GM12878 (cell line): ENCODE measurements around the gene PADI2. TPM values are rescaled to one million over a fixed set of nuclear protein-coding genes. Genes with fewer than 3 reads are reported as not detected.

Experiments used
- ATAC-seq: fragments of 200-7000 bp; cut with Tn5 transposase; 3 replicates; pipeline ENCODE4 v1.9.1; 2020; ENCODE audit warnings: mild to moderate bottlenecking, moderate library complexity
- BruUV-seq: library from RNA; stranded (reverse); fragments of 400-500 nt; replicated peaks from 2 replicates; lab custom pipeline; 2021; lab: Mats Ljungman, UMichigan
- CTCF ChIA-PET: fragments of 300-600 bp; sonication (Branson Sonifier 250); formaldehyde crosslinking; extraction: SDS; loops from one replicate; lab custom pipeline; 2021; ENCODE audit warnings: inconsistent platforms; lab: Yijun Ruan, JAX
- POLR2A ChIA-PET: fragments of 350-600 bp; formaldehyde crosslinking; extraction: SDS; loops from one replicate; lab custom pipeline; 2021; ENCODE audit warnings: inconsistent platforms; lab: Charles Lee
- RAD21 ChIA-PET: fragments of 300-600 bp; sonication (Branson Sonifier 250); formaldehyde crosslinking; loops from one replicate; lab custom pipeline; 2023; ENCODE audit warnings: antibody characterized with exemption; ENCODE audit not compliant: unreplicated experiment; lab: Charles Lee
- SMC1A ChIA-PET: fragments of 300-600 bp; sonication (Branson Sonifier 250); formaldehyde crosslinking; loops from one replicate; lab custom pipeline; 2023; ENCODE audit not compliant: unreplicated experiment, uncharacterized antibody; lab: Charles Lee
- DNase-seq: peaks from one replicate; pipeline ENCODE4 v3.0.0-alpha.2; 2011; ENCODE audit warnings: low read depth, low spot score
- FAIRE-seq: peaks from 3 replicates; lab custom pipeline; 2011; peaks lifted over from hg19 to GRCh38; lab: Jason Lieb, UNC
- H2AFZ ChIP-seq: 2 replicates; pipeline ENCODE4 v1.6.0; 2011; ENCODE audit warnings: low read depth, low read length, control low read depth; ENCODE audit not compliant: control insufficient read depth
- H3K27ac ChIP-seq: 2 replicates; pipeline ENCODE4 v1.5.1; 2011; ENCODE audit warnings: control low read depth; ENCODE audit not compliant: control insufficient read depth, insufficient read depth
- H3K27me3 ChIP-seq, 2 experiments: replicated peaks in 1 of 2; 2 replicates each; pipeline versions ENCODE4 v1.6.0 to v1.6.1; 2011; ENCODE audit warnings: low read length in 1 of 2; ENCODE audit not compliant: control insufficient read depth in 2 of 2, insufficient read depth in 2 of 2
- H3K36me3 ChIP-seq, 2 experiments: 2 replicates each; pipeline ENCODE4 v1.5.1; 2011; ENCODE audit warnings: low read length in 1 of 2; ENCODE audit not compliant: control insufficient read depth in 2 of 2, insufficient read depth in 2 of 2
- H3K4me1 ChIP-seq: 2 replicates; pipeline ENCODE4 v1.6.1; 2011; ENCODE audit warnings: mild to moderate bottlenecking, low read length, moderate library complexity, mixed read lengths; ENCODE audit not compliant: control insufficient read depth, insufficient read depth
- H3K4me2 ChIP-seq: 2 replicates; pipeline ENCODE4 v1.6.0; 2011; ENCODE audit warnings: control low read depth; ENCODE audit not compliant: control insufficient read depth, insufficient read depth
- H3K4me3 ChIP-seq: fragments of 200-600 bp; sonication (generic); 2 replicates; pipeline ENCODE4 v1.5.1; 2016
- H3K79me2 ChIP-seq: 2 replicates; pipeline ENCODE4 v1.6.0; 2011; ENCODE audit warnings: low read length; ENCODE audit not compliant: control insufficient read depth, insufficient read depth
- H3K9ac ChIP-seq: 2 replicates; pipeline ENCODE4 v1.8.0; 2011; ENCODE audit warnings: low read length, control low read depth, mixed read lengths; ENCODE audit not compliant: control insufficient read depth, insufficient read depth
- H3K9me3 ChIP-seq: replicated peaks from 3 replicates; pipeline ENCODE4 v1.5.1; 2011; ENCODE audit warnings: mild to moderate bottlenecking, low read length; ENCODE audit not compliant: control insufficient read depth, insufficient read depth
- H4K20me1 ChIP-seq: 2 replicates; pipeline ENCODE4 v1.6.0; 2011; ENCODE audit not compliant: control insufficient read depth, insufficient read depth
- CBX5 ChIP-seq: sonication (generic); IDR thresholded peaks from 2 replicates; pipeline ENCODE4 v1.6.1; 2016; ENCODE audit warnings: low read depth, moderate library complexity, mild to moderate bottlenecking, inconsistent platforms
- EZH2 ChIP-seq: IDR thresholded peaks from 2 replicates; pipeline ENCODE4 v1.6.1; 2012; ENCODE audit warnings: low read depth, mild to moderate bottlenecking, control low read depth, inconsistent platforms, low read length, borderline replicate concordance; ENCODE audit not compliant: control insufficient read depth
- HCFC1 ChIP-seq: fragments of 150-350 bp; IDR thresholded peaks from 2 replicates; pipeline ENCODE4 v1.6.1; 2014; ENCODE audit warnings: low read length
- NFYB ChIP-seq: IDR thresholded peaks from 2 replicates; pipeline ENCODE4 v1.6.1; 2011; ENCODE audit warnings: low read depth, mild to moderate bottlenecking, low read length, improper control_type of control experiment, moderate library complexity; ENCODE audit not compliant: insufficient read depth
- RFX5 ChIP-seq: IDR thresholded peaks from 2 replicates; pipeline ENCODE4 v1.6.1; 2011; ENCODE audit warnings: low read depth, low read length, improper control_type of control experiment
- SRF ChIP-seq, 2 experiments: IDR thresholded peaks; 2 replicates each; pipeline ENCODE4 v1.6.1; 2011; ENCODE audit warnings: low read depth in 2 of 2, low read length in 2 of 2, mild to moderate bottlenecking in 1 of 2, moderate library complexity in 1 of 2
- ZZZ3 ChIP-seq: IDR thresholded peaks from 2 replicates; pipeline ENCODE4 v1.6.1; 2011; ENCODE audit warnings: low read depth; ENCODE audit not compliant: control insufficient read depth, insufficient read length
- WGBS: methylation state at CpG from one replicate; pipeline ENCODE4 v1.1.6; 2016; ENCODE audit warnings: low lambda C conversion rate; ENCODE audit not compliant: insufficient replicate concordance, insufficient coverage; ENCODE audit errors: missing lambda C conversion rate; 5-methylcytosine and 5-hydroxymethylcytosine counted together
- in situ Hi-C: fragments of 300-500 bp; cut with MboI; formaldehyde crosslinking; loops from 9 replicates; pipeline ENCODE4 v1.14.3; 2018; ENCODE audit warnings: mixed read lengths
- intact Hi-C: fragments of 100-400 bp; cut with micrococcal nuclease; formaldehyde crosslinking; loops from one replicate; pipeline ENCODE4 v1.14.2; 2022; ENCODE audit not compliant: unreplicated experiment
- polyA plus RNA-seq, 11 experiments: library from polyadenylated mRNA; depleted of rRNA in 4 of 11; unstranded in 6 of 11; stranded (reverse) in 5 of 11; fragments of >200 nt; fragmentation: Nextera tagmentation in 4 of 11; fragmentation: Illumina TruSeq in 1 of 11; extraction: Ambion mirVana in 4 of 11; extraction: Trizol in 1 of 11; gene quantifications; 1 replicate in 1 of 11; 2 replicates in 10 of 11; pipeline versions ENCODE4 v1.2.1 to v1.2.3, GENCODE V29; 2011 to 2016; ENCODE audit warnings: inconsistent platforms in 2 of 11, missing spikeins in 2 of 11, low read depth in 1 of 11
- total RNA-seq, 4 experiments: library from RNA; depleted of rRNA in 3 of 4; stranded (reverse); fragments of >200 nt in 3 of 4; fragmentation: Illumina TruSeq in 1 of 4; extraction: Trizol in 1 of 4; gene quantifications; 2 replicates each; pipeline versions ENCODE4 v1.2.1 to v1.2.3, GENCODE V29; 2013 to 2021
- TF ChIP-seq, protein P1 (sequence below): fragments of 450-650 bp; IDR thresholded peaks from 2 replicates; pipeline ENCODE4 v1.6.1; 2017; ENCODE audit warnings: mild to moderate bottlenecking
- TF ChIP-seq, protein P2 (sequence below): IDR thresholded peaks from 2 replicates; pipeline ENCODE4 v1.6.1; 2012; ENCODE audit warnings: low read depth, low read length, improper control_type of control experiment

Gene PADI2
- total and polyA plus RNA-seq, 10 of the 15 experiments (the other 5 are each of a cell fraction or from before 2014, with no cell fraction given), result 0.05 to 3.0 (median 0.10) TPM; not detected in 1

DNA sequence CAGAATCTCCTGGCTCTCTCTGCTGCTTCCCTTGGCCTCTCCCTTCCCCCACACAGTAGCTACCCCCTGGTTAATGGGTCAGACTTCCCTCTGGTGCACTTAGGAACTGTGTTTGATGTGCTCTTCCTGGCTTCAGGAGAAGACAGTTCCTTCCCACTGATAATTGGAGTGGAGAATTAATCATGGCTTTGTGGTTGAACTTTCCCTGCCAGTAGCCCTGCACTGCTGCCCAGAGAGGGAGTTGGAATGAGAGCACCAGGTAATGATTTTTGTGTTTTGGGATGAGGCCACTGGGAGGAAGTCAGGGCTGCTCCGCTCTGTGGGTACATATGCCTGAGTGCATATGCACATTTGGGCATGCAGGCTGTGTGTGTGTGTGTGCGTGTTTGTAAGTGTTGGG is 39.7 kb upstream of the PADI2 start:
- no peak for FAIRE-seq
- Histone ChIP-seq H3K27me3 (no peaks in the 10 kb centered on the region), H4K20me1 (no peaks in the 10 kb centered on the region), H3K4me3 (no peak overlapping the region), H2AFZ (no peak overlapping the region), H3K4me1 (no peaks in the 10 kb centered on the region), H3K9ac (no peak overlapping the region), H3K36me3 (no peaks in the 10 kb centered on the region), H3K79me2 (no peaks in the 10 kb centered on the region), H3K27ac (no peak overlapping the region), H3K4me2 (no peak overlapping the region), H3K9me3 (peaks cover 8% of the 10 kb centered on the region; the same call in 2 of the 3 replicates)
- SMC1A ChIA-PET, result interaction anchor here (0.7 to 1.1 kb wide), 2 partner anchors 13 to 42 kb away, joined by 3 read pairs; no protein-coding TSS in a partner anchor
- in situ Hi-C loops (no loop called here), intact Hi-C loops (no loop called here)
- TF ChIP-seq EZH2 (no peak), ZZZ3 (no peak), RFX5 (no peak), NFYB (no peak), CBX5 (no peak), SRF (IDR thresholded peaks at IDR 0.05; ENCODE audit: low read depth in 2 of 2, low read length in 2 of 2) (no peak), HCFC1 (no peak)
- TF ChIP-seq, protein P1, sequence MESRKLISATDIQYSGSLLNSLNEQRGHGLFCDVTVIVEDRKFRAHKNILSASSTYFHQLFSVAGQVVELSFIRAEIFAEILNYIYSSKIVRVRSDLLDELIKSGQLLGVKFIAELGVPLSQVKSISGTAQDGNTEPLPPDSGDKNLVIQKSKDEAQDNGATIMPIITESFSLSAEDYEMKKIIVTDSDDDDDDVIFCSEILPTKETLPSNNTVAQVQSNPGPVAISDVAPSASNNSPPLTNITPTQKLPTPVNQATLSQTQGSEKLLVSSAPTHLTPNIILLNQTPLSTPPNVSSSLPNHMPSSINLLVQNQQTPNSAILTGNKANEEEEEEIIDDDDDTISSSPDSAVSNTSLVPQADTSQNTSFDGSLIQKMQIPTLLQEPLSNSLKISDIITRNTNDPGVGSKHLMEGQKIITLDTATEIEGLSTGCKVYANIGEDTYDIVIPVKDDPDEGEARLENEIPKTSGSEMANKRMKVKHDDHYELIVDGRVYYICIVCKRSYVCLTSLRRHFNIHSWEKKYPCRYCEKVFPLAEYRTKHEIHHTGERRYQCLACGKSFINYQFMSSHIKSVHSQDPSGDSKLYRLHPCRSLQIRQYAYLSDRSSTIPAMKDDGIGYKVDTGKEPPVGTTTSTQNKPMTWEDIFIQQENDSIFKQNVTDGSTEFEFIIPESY, result no peak
- TF ChIP-seq, protein P2, sequence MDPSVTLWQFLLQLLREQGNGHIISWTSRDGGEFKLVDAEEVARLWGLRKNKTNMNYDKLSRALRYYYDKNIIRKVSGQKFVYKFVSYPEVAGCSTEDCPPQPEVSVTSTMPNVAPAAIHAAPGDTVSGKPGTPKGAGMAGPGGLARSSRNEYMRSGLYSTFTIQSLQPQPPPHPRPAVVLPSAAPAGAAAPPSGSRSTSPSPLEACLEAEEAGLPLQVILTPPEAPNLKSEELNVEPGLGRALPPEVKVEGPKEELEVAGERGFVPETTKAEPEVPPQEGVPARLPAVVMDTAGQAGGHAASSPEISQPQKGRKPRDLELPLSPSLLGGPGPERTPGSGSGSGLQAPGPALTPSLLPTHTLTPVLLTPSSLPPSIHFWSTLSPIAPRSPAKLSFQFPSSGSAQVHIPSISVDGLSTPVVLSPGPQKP, result no peak
- RAD21 ChIA-PET, result no interaction called here
- no peak for DNase-seq
- POLR2A ChIA-PET, result no interaction called here
- 96% methylated on average over 2 of the region's 2 CpGs for WGBS
- CTCF ChIA-PET, result interaction anchor here (0.7 kb wide), 1 partner anchor 34 kb away, joined by 3 read pairs; no protein-coding TSS in a partner anchor
- ATAC-seq, result no peak
- no TSS peak for BruUV-seq
